A549 (cell line): ENCODE results near the gene COL13A1. TPM values are rescaled to one million over a fixed set of nuclear protein-coding genes. Genes with fewer than 3 reads are reported as not detected.

Source experiments
- ATAC-seq, 2 experiments: fragments of 200-7000 bp in 1 of 2; fragments of >200 bp in 1 of 2; cut with Nextera tagmentation in 1 of 2; cut with Tn5 transposase in 1 of 2; 3 replicates each; pipeline versions ENCODE4 v1.8.0 to v1.9.1; 2018 to 2020; ENCODE audit warnings: mild to moderate bottlenecking in 1 of 2, moderate library complexity in 1 of 2
- CTCF ChIA-PET: fragments of 300-600 bp; sonication (Branson Sonifier 250); formaldehyde crosslinking; extraction: SDS; loops from one replicate; lab custom pipeline; 2021; ENCODE audit warnings: antibody characterized with exemption, inconsistent platforms; lab: Yijun Ruan, JAX
- POLR2A ChIA-PET: fragments of 350-600 bp; formaldehyde crosslinking; extraction: SDS; loops from one replicate; lab custom pipeline; 2021; ENCODE audit warnings: antibody characterized with exemption, inconsistent platforms; lab: Yijun Ruan, JAX
- DNase-seq, 2 experiments: peaks; one replicate each; pipeline versions ENCODE4 v3.0.0 to v3.0.0-alpha.2; 2011 to 2016; ENCODE audit warnings: low read depth in 1 of 2, low spot score in 1 of 2
- FAIRE-seq: peaks from 2 replicates; lab custom pipeline; 2011; peaks lifted over from hg19 to GRCh38; lab: Jason Lieb, UNC
- H3K27ac ChIP-seq, 2 experiments: fragments of >200 bp; sonication (Bioruptor Twin); formaldehyde crosslinking; 3 replicates each; pipeline ENCODE4 v1.5.1; 2016 to 2017
- H3K4me1 ChIP-seq: fragments of >200 bp; sonication (Bioruptor Twin); formaldehyde crosslinking; 3 replicates; pipeline ENCODE4 v1.6.1; 2016
- H3K4me2 ChIP-seq: fragments of >200 bp; sonication (Bioruptor Twin); formaldehyde crosslinking; 3 replicates; pipeline ENCODE4 v1.6.1; 2016
- H3K4me3 ChIP-seq: fragments of >200 bp; sonication (Bioruptor Twin); formaldehyde crosslinking; 3 replicates; pipeline ENCODE4 v1.5.1; 2016
- H3K9me3 ChIP-seq: fragments of >200 bp; sonication (Bioruptor Twin); formaldehyde crosslinking; 3 replicates; pipeline ENCODE4 v1.6.1; 2016
- CEBPB ChIP-seq, 2 experiments: fragments of >200 bp in 1 of 2; sonication (Bioruptor Twin) in 1 of 2; formaldehyde crosslinking in 1 of 2; IDR thresholded peaks; 2 replicates each; pipeline ENCODE4 v1.6.1; 2012 to 2016
- CHD4 ChIP-seq: fragments of 200-600 bp; sonication (generic); IDR thresholded peaks from 2 replicates; pipeline ENCODE4 v1.6.1; 2016; ENCODE audit warnings: antibody characterized with exemption, mild to moderate bottlenecking, borderline replicate concordance
- EHF ChIP-seq: fragments of 250-450 bp; sonication (Bioruptor Pico); IDR thresholded peaks from 2 replicates; pipeline ENCODE4 v1.5.0; 2020; ENCODE audit warnings: mild to moderate bottlenecking
- ESRRA ChIP-seq: fragments of 150-350 bp; IDR thresholded peaks from 2 replicates; pipeline ENCODE4 v1.6.1; 2014; ENCODE audit warnings: mild to moderate bottlenecking, low read length, borderline replicate concordance
- FOSL2 ChIP-seq, 2 experiments: fragments of 450-650 bp in 1 of 2; fragments of >200 bp in 1 of 2; sonication (Bioruptor Twin) in 1 of 2; formaldehyde crosslinking; IDR thresholded peaks; 2 replicates each; pipeline versions ENCODE4 v1.5.0 to v1.6.1; 2016 to 2020; ENCODE audit warnings: mild to moderate bottlenecking in 1 of 2, moderate library complexity in 1 of 2
- GATA3 ChIP-seq: IDR thresholded peaks from 2 replicates; pipeline ENCODE4 v1.6.1; 2012; ENCODE audit warnings: borderline replicate concordance
- HOXB13 ChIP-seq: fragments of 250-450 bp; sonication (Bioruptor Pico); IDR thresholded peaks from 2 replicates; pipeline ENCODE4 v1.5.0; 2020; ENCODE audit warnings: low read depth, mild to moderate bottlenecking, moderate library complexity
- JUN ChIP-seq, 2 experiments: fragments of >200 bp; sonication (Bioruptor Twin); formaldehyde crosslinking; IDR thresholded peaks; 2 replicates in 1 of 2; 3 replicates in 1 of 2; pipeline ENCODE4 v1.6.1; 2016 to 2017
- KDM1A ChIP-seq: fragments of 200-600 bp; sonication (generic); IDR thresholded peaks from 2 replicates; pipeline ENCODE4 v1.6.1; 2016; ENCODE audit warnings: low read depth, mild to moderate bottlenecking
- MAFK ChIP-seq: fragments of 450-650 bp; IDR thresholded peaks from 2 replicates; pipeline ENCODE4 v1.6.1; 2014; ENCODE audit not compliant: partially characterized antibody
- NR3C1 ChIP-seq: fragments of >200 bp; sonication (Bioruptor Twin); formaldehyde crosslinking; IDR thresholded peaks from 3 replicates; pipeline ENCODE4 v1.6.1; 2017
- RFX5 ChIP-seq: fragments of 450-650 bp; IDR thresholded peaks from 2 replicates; pipeline ENCODE4 v1.7.1; 2014; ENCODE audit warnings: antibody characterized with exemption, mild to moderate bottlenecking, moderate library complexity
- SMC3 ChIP-seq: fragments of >200 bp; sonication (Bioruptor Twin); formaldehyde crosslinking; IDR thresholded peaks from 3 replicates; pipeline ENCODE4 v1.6.1; 2018; ENCODE audit warnings: inconsistent platforms
- ZFP36 ChIP-seq: fragments of 450-650 bp; IDR thresholded peaks from 2 replicates; pipeline ENCODE4 v1.6.1; 2014; ENCODE audit warnings: borderline replicate concordance; ENCODE audit not compliant: partially characterized antibody
- WGBS: methylation state at CpG from one replicate; pipeline ENCODE4 v1.1.6; 2017; ENCODE audit errors: missing lambda C conversion rate; 5-methylcytosine and 5-hydroxymethylcytosine counted together
- polyA plus RNA-seq, 4 experiments: library from polyadenylated mRNA; depleted of rRNA in 3 of 4; stranded (reverse); fragments of >200 nt; fragmentation: RNase III in 1 of 4; extraction: RNeasy Plus Mini Kit Qiagen cat#74134 plus additional on column Dnase treatment in 1 of 4; gene quantifications; 2 replicates in 3 of 4; 3 replicates in 1 of 4; pipeline ENCODE4 v1.2.3, GENCODE V29; 2011 to 2017
- TF ChIP-seq, protein P1 (sequence below): fragments of >200 bp; sonication (Bioruptor Twin); formaldehyde crosslinking; IDR thresholded peaks from 2 replicates; pipeline ENCODE4 v1.6.1; 2016
- TF ChIP-seq, protein P2 (sequence below): fragments of 200-600 bp; sonication (generic); IDR thresholded peaks from 2 replicates; pipeline ENCODE4 v1.6.1; 2016; ENCODE audit warnings: antibody characterized with exemption, mild to moderate bottlenecking, moderate library complexity
- TF ChIP-seq, protein P3 (sequence below): fragments of >200 bp; sonication (Bioruptor Twin); formaldehyde crosslinking; IDR thresholded peaks from 3 replicates; pipeline ENCODE4 v1.5.1; 2016
- TF ChIP-seq, protein P4 (sequence below): fragments of 250-450 bp; sonication (Bioruptor Pico); IDR thresholded peaks from 2 replicates; pipeline ENCODE4 v1.5.0; 2020; ENCODE audit warnings: low read depth, mild to moderate bottlenecking, moderate library complexity
- TF ChIP-seq, protein P5 (sequence below): fragments of >200 bp; sonication (Bioruptor Twin); formaldehyde crosslinking; IDR thresholded peaks from 3 replicates; pipeline ENCODE4 v1.6.1; 2016
- TF ChIP-seq, protein P6 (sequence below): fragments of 250-450 bp; sonication (Bioruptor Pico); IDR thresholded peaks from 2 replicates; pipeline ENCODE4 v1.5.0; 2021; ENCODE audit warnings: mild to moderate bottlenecking, moderate library complexity, borderline replicate concordance

The COL13A1 gene
- polyA plus RNA-seq, 2 of the 4 experiments (the other 2 are of a cell fraction): 0.08 to 0.27 TPM

DNA sequence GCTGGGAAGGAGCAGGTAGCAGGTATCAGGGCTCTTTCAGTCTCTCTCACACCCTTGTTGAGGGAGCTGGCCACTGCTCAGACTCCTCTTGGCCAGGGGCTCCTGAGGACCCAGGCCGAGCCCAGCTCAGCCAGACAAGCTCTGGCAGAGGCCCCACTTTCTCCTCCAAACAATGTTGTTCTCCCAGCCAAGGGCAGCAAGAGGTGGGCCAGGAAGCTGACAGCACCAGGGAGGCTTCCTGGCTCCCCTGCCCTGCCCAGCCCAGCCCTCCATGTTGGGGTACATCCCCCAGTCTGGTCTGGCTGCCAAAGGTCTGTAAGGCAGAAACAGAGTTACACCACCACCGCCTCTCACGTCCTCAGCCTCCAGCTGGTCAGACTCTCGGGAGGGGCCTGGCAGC, 33.9 kb upstream of the COL13A1 start:
- ChIA-PET CTCF (interaction anchor here (1.0 to 11.0 kb wide), 5 partner anchors 11 to 147 kb away, joined by 3 to 103 read pairs (median 4); no protein-coding TSS in a partner anchor), POLR2A (no interaction called here)
- TF ChIP-seq, protein P1, sequence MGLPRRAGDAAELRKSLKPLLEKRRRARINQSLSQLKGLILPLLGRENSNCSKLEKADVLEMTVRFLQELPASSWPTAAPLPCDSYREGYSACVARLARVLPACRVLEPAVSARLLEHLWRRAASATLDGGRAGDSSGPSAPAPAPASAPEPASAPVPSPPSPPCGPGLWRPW: no peak
- TF ChIP-seq JUN (IDR thresholded peaks at IDR 0.05) (no peak), EHF (no peak), NR3C1 (no peak), MAFK (no peak), KDM1A (no peak), HOXB13 (CRISPR knock-in tag) (no peak), CEBPB (IDR thresholded peaks at IDR 0.05) (no peak), GATA3 (no peak)
- TF ChIP-seq, protein P2, sequence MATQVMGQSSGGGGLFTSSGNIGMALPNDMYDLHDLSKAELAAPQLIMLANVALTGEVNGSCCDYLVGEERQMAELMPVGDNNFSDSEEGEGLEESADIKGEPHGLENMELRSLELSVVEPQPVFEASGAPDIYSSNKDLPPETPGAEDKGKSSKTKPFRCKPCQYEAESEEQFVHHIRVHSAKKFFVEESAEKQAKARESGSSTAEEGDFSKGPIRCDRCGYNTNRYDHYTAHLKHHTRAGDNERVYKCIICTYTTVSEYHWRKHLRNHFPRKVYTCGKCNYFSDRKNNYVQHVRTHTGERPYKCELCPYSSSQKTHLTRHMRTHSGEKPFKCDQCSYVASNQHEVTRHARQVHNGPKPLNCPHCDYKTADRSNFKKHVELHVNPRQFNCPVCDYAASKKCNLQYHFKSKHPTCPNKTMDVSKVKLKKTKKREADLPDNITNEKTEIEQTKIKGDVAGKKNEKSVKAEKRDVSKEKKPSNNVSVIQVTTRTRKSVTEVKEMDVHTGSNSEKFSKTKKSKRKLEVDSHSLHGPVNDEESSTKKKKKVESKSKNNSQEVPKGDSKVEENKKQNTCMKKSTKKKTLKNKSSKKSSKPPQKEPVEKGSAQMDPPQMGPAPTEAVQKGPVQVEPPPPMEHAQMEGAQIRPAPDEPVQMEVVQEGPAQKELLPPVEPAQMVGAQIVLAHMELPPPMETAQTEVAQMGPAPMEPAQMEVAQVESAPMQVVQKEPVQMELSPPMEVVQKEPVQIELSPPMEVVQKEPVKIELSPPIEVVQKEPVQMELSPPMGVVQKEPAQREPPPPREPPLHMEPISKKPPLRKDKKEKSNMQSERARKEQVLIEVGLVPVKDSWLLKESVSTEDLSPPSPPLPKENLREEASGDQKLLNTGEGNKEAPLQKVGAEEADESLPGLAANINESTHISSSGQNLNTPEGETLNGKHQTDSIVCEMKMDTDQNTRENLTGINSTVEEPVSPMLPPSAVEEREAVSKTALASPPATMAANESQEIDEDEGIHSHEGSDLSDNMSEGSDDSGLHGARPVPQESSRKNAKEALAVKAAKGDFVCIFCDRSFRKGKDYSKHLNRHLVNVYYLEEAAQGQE: no peak
- Histone ChIP-seq H3K4me1 (peaks cover 25% of the 10 kb centered on the region), H3K9me3 (no peaks in the 10 kb centered on the region), H3K4me3 (no peak overlapping the region), H3K27ac (peak overlapping the region in 1 of 2 experiments; percentile 17; a peak in 3 of 6 replicates), H3K4me2 (no peak overlapping the region)
- FAIRE-seq (no peak), DNase-seq (no peak), ATAC-seq (no peak)
- 90% methylated on average over 1 of the region's 4 CpGs for WGBS

DNA sequence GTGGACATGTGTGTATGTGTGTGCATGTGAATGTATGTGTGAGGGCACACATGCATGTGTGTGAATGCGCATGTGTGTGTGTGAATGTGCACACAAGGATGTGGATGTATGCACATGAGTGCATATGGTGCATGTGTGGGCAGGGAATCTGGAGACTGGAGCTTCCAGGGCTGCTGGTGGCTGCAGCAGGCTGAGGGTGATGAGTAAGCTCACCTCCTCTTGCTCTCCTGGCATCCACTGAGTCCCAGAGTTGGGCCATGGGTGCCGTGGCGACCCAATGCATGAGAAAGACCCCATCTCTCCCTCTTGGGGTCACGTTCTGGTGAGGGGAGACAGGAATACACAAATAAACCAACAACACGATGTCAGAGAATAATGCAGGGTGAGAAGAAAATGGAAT, 33.3 kb upstream of the COL13A1 start:
- DNase-seq (no peak), ATAC-seq (no peak), FAIRE-seq (no peak)
- ChIA-PET CTCF (interaction anchor here (1.0 to 11.0 kb wide), 6 partner anchors 10 to 146 kb away, joined by 3 to 103 read pairs (median 6); no protein-coding TSS in a partner anchor), POLR2A (no interaction called here)
- Histone ChIP-seq H3K9me3 (no peaks in the 10 kb centered on the region), H3K4me1 (peaks cover 25% of the 10 kb centered on the region), H3K27ac (peak overlapping the region; percentile 77 to 84; a peak in 4 of 6 replicates), H3K4me3 (no peak overlapping the region), H3K4me2 (peak overlapping the region; percentile 73; the same call in 2 of the 3 replicates)
- 77% methylated on average over 5 of the region's 5 CpGs for WGBS
- TF ChIP-seq GATA3 (no peak), RFX5 (no peak), SMC3 (no peak), CEBPB (IDR thresholded peaks at IDR 0.05) (no peak), EHF (no peak), FOSL2 (IDR thresholded peaks at IDR 0.05) (no peak), FOSL2 (CRISPR knock-in tag; IDR thresholded peaks at IDR 0.05) (no peak), ZFP36 (no peak), ESRRA (no peak), KDM1A (no peak), CHD4 (no peak)
- TF ChIP-seq, protein P2: no peak
- TF ChIP-seq, protein P3, sequence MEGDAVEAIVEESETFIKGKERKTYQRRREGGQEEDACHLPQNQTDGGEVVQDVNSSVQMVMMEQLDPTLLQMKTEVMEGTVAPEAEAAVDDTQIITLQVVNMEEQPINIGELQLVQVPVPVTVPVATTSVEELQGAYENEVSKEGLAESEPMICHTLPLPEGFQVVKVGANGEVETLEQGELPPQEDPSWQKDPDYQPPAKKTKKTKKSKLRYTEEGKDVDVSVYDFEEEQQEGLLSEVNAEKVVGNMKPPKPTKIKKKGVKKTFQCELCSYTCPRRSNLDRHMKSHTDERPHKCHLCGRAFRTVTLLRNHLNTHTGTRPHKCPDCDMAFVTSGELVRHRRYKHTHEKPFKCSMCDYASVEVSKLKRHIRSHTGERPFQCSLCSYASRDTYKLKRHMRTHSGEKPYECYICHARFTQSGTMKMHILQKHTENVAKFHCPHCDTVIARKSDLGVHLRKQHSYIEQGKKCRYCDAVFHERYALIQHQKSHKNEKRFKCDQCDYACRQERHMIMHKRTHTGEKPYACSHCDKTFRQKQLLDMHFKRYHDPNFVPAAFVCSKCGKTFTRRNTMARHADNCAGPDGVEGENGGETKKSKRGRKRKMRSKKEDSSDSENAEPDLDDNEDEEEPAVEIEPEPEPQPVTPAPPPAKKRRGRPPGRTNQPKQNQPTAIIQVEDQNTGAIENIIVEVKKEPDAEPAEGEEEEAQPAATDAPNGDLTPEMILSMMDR: no peak
- TF ChIP-seq, protein P4, sequence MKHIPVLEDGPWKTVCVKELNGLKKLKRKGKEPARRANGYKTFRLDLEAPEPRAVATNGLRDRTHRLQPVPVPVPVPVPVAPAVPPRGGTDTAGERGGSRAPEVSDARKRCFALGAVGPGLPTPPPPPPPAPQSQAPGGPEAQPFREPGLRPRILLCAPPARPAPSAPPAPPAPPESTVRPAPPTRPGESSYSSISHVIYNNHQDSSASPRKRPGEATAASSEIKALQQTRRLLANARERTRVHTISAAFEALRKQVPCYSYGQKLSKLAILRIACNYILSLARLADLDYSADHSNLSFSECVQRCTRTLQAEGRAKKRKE (CRISPR knock-in tag): no peak
- TF ChIP-seq, protein P5, sequence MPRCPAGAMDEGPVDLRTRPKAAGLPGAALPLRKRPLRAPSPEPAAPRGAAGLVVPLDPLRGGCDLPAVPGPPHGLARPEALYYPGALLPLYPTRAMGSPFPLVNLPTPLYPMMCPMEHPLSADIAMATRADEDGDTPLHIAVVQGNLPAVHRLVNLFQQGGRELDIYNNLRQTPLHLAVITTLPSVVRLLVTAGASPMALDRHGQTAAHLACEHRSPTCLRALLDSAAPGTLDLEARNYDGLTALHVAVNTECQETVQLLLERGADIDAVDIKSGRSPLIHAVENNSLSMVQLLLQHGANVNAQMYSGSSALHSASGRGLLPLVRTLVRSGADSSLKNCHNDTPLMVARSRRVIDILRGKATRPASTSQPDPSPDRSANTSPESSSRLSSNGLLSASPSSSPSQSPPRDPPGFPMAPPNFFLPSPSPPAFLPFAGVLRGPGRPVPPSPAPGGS: no peak
- TF ChIP-seq, protein P6, sequence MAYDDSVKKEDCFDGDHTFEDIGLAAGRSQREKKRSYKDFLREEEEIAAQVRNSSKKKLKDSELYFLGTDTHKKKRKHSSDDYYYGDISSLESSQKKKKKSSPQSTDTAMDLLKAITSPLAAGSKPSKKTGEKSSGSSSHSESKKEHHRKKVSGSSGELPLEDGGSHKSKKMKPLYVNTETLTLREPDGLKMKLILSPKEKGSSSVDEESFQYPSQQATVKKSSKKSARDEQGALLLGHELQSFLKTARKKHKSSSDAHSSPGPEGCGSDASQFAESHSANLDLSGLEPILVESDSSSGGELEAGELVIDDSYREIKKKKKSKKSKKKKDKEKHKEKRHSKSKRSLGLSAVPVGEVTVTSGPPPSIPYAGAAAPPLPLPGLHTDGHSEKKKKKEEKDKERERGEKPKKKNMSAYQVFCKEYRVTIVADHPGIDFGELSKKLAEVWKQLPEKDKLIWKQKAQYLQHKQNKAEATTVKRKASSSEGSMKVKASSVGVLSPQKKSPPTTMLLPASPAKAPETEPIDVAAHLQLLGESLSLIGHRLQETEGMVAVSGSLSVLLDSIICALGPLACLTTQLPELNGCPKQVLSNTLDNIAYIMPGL (CRISPR knock-in tag): no peak
